ENCODE data around the gene CACNA1F.
A peak's percentile ranks its signal among the peaks of the same experiment; 100 is the strongest.
"Not testable (repeated sequence)": the region's sequence is repeated elsewhere in the genome, so short reads cannot be mapped to it uniquely, and the experiment has no call there.

CACNA1F gene

GRCh38 chrX:49174723-49175122 lies 58.4 kb downstream of the CACNA1F start:
- no peak for DNase-seq (ENCODE audit: low spot score)

DNA sequence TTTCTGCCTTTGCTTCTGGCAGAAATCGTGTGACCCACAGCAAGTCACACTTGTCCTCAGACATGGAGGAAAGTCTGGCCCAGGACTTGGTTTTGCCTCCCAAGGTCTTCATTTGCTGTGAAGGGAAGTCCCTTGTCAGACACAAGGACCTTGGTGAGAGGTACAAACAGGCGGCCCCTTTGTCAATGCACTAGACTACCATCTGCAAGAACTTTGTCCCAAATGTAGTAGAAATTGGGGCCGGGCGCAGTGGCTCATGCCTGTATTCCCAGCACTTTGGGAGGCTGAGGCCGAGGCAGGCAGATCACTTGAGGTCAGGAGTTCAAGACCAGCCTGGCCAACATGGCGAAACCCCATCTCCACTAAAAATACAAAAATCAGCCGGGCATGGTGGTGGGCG lies 59.6 kb downstream of the CACNA1F start:
- not testable (repeated sequence) for DNase-seq (ENCODE audit: low spot score)

DNA sequence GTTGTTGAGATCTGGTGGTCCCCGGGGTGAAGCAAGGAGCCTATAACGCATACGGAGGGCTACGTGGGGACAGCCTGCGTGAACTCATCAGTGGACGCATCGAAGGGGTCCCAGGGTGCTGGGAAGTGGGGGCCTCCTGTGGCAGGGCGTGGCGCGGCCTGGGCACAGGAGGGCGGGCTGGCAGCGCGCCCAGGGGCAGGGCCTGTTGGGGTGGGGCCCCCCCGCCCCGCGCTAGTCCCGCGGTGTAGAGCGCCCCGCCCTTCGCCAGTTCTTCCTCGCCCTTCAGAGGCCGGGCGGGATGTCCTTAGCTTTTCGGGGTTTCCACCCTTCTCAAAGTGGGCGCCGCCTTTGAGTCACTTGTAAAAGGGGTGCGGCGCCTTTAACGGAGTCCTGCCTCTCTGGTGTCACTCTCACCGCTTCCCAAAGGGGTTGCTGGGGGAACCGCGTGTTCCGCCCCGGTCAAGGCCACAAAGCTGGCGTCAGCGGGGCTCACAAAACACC lies 60.8 kb downstream of the CACNA1F start:
- DNase-seq (ENCODE audit: low spot score) = no peak

GRCh38 chrX:49171752-49172279 lies 61.3 kb downstream of the CACNA1F start, which contains the start of gene PLP2:
Gene PLP2, plus strand, starts transcription at chrX:49171898. Its CDS starts 103 bp downstream, at chrX:49172001.
- DNase-seq (ENCODE audit: low spot score) = no peak

- no peak for DNase-seq (ENCODE audit: low spot score)
Observed at GRCh38 chrX:49167740-49168108, 65.4 kb downstream of the CACNA1F start.

GRCh38 chrX:49166914-49167739 lies 66.0 kb downstream of the CACNA1F start:
- no peak for DNase-seq (ENCODE audit: low spot score)

DNA sequence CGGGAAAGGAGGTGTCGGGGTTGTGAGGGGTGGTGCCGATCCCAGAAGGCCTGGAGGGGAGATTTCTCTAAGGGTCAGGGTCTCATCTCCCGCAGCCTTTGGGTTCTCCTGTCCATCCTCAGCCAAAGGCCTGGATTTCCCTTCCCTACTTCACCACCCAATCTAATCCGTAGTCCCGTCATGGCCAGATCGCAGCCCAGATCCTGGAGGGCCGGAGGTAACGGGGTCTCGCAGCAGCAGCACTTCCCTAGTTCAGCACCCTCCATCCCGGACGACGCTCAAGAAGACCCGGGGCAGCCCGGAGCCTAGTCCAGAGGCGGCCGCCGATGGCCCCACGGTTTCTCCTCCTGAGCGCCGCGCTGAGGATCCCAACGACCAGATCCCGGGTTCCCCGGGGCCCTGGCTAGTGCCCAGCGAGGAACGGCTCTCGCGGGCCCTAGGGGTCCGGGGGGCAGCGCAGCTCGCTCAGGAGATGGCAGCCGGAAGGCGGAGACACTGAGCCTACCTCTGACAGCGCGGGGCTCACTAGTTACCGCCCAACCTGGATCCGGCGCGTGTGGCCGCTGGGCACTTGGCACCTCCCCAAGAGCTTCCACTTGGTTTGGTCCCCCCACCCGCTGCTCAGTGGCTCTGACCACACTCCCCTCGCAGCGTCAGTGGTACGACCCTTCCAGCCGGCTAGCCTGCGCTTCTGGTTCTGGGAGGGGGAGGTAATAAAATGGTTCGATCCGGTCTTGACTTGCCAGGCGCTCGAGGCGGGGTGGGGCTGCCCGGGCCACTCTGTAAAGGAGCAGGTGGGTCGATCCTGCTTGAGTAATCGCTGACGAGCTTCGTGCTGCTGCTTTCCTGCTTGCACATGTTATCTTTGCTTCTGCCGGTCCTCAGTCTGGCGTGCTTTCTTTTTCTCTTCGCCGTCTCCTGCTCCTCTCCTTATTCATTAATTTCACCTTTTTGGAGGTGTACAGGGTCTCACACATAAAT lies 66.9 kb downstream of the CACNA1F start:
- peak; percentile 55 for DNase-seq (ENCODE audit: low spot score)

DNA sequence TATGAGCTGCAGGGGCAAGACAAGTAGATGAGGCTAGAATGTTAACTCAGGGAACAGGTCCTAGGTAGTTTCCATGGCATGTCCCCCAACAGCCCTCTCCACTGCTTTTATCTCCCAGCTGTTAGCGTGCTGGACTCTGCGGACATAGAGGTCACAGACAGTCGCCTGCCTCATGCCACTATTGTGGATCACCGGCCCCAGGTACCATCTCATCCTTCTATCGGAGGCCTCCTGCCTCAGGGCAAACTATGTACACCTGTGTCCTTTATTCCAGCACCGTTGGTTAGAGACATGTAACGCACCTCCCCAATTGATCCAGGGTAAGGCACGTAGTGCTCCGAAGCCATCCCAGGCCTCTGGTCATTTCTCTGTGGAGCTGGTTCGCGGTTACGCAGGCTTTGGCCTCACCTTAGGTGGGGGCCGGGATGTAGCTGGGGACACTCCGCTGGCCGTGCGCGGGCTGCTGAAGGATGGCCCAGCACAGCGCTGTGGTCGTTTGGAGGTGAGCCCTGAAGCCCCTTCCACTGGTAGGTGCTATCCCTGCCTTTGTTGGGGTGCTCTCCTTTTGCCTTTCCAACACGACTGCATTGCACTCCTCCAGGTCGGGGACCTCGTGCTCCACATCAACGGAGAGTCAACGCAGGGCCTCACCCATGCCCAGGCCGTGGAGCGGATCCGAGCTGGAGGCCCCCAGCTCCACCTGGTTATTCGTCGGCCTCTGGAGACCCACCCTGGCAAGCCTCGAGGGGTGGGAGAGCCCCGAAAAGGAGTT lies 68.4 kb downstream of the CACNA1F start:
- DNase-seq (ENCODE audit: low spot score) = no peak

DNA sequence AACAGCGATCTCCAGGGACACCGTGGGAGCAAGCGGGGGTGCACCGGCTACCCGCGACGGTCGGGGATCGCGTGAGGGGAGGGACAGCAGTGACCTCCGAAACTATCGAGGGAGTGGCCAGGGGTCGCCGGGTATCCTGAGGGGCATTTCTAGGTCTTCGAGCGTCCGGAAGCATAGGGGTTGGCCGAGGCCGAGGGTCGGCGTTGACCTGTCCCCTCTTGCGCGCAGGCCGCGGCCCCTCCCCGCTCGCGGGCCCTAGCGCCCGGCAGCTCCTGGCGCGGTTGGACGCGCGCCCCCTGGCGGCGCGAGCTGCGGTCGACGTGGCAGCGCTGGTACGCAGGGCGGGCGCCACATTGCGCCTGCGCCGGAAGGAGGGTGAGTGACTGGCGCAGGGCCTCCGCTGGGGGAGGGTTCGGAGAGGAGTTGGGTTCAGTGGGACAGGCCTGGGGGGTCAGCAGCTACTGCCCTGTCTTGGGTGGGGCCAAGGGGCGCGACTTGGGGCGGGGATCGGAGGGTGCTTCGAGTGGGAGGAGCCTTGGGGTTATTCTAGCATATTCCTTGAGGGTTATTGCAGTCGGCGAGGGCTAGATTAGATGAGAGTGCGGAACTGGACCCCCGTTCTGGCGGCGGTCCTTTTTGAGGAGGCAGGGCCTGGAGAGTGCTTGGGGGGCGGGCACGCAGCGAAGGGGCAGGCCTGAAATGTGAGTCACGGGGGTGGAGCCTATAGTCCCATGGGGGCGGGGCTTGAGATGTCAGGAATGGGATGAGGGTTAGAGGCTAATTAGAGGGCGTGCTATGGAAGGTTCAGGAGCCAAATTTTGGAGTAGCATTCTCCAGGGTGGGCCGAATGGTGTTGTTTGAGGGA lies 69.4 kb downstream of the CACNA1F start:
- DNase-seq (ENCODE audit: low spot score) = peak; percentile 91

GRCh38 chrX:49162620-49163019 lies 70.5 kb downstream of the CACNA1F start, which contains the start of gene MAGIX:
Gene MAGIX, plus strand, starts transcription at chrX:49162758. Its CDS starts 132 bp downstream, at chrX:49162890.
- DNase-seq (ENCODE audit: low spot score) = no peak

- no peak for DNase-seq (ENCODE audit: low spot score)
Observed at GRCh38 chrX:49161632-49162031, 71.5 kb downstream of the CACNA1F start.

- no peak for DNase-seq (ENCODE audit: low spot score)
Observed at GRCh38 chrX:49160908-49161307, 72.2 kb downstream of the CACNA1F start.

GRCh38 chrX:49157194-49157593 lies 75.9 kb downstream of the CACNA1F start:
- DNase-seq (ENCODE audit: low spot score) = no peak

GRCh38 chrX:49155900-49156837 lies 77.0 kb downstream of the CACNA1F start:
- DNase-seq (ENCODE audit: low spot score) = peak; percentile 88

GRCh38 chrX:49155243-49155899 lies 77.8 kb downstream of the CACNA1F start:
- peak; percentile 31 for DNase-seq (ENCODE audit: low spot score)
